AG04449 (cell line): ENCODE results near the gene PPARA.

Experiments
- CTCF ChIA-PET: fragments of 350-600 bp; formaldehyde crosslinking; extraction: SDS; loops from one replicate; lab custom pipeline; 2021; ENCODE audit warnings: antibody characterized with exemption; lab: Yijun Ruan, JAX
- POLR2A ChIA-PET: fragments of 400-600, 350-600 bp; formaldehyde crosslinking; extraction: SDS; loops from one replicate; lab custom pipeline; 2020; ENCODE audit warnings: antibody characterized with exemption, inconsistent platforms; lab: Yijun Ruan, JAX
- DNase-seq: peaks from one replicate; pipeline ENCODE4 v3.0.0-alpha.2; 2010; ENCODE audit warnings: low read depth, low spot score
- H3K4me3 ChIP-seq: 2 replicates; pipeline ENCODE4 v1.5.1; 2011; ENCODE audit warnings: low read depth, mild to moderate bottlenecking, control low read depth, low read length
- TF ChIP-seq, protein P1 (sequence below): IDR thresholded peaks from one replicate; pipeline ENCODE4 v1.5.1; 2011; ENCODE audit warnings: mild to moderate bottlenecking, moderate library complexity, low read length, control low read depth, inconsistent platforms; ENCODE audit not compliant: insufficient read depth; ENCODE audit errors: missing control alignments

The PPARA gene

DNA sequence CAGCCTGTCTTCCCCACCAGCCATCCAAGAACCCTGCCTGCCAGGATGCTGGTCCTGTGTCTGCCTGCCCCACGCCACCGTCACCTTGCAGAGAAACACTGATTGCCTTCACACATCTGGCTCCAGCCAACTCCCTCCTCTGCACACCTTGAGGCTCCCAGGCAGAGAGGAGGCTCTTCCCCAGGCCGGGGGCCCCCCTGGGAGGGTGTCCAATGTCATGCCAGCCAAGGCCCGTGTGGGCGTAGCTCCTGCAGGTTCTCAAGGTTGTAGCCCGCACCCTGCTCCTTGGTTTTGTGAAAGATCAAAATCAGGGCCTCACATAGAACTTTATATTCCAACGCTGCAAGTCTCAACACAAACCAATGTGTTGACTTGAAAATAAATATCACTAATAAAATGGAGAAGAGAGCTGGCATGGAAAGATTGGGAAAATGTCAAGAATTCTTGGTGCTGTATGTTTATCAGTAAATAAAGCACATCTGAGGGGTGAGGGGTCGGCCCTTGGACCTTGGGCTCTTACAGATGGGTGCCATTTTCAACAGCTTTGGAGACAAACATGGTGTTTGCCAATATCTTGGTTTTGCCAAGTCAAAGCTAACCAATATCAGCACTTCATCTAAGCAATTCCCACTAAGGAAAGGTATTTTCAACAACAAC, 6.7 kb upstream of the PPARA start:
- DNase-seq, result no peak
- TF ChIP-seq, protein P1, sequence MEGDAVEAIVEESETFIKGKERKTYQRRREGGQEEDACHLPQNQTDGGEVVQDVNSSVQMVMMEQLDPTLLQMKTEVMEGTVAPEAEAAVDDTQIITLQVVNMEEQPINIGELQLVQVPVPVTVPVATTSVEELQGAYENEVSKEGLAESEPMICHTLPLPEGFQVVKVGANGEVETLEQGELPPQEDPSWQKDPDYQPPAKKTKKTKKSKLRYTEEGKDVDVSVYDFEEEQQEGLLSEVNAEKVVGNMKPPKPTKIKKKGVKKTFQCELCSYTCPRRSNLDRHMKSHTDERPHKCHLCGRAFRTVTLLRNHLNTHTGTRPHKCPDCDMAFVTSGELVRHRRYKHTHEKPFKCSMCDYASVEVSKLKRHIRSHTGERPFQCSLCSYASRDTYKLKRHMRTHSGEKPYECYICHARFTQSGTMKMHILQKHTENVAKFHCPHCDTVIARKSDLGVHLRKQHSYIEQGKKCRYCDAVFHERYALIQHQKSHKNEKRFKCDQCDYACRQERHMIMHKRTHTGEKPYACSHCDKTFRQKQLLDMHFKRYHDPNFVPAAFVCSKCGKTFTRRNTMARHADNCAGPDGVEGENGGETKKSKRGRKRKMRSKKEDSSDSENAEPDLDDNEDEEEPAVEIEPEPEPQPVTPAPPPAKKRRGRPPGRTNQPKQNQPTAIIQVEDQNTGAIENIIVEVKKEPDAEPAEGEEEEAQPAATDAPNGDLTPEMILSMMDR, result no peak
- CTCF ChIA-PET, result interaction anchor here (1.1 to 1.5 kb wide), 4 partner anchors 9 to 420 kb away, joined by 3 read pairs; no protein-coding TSS in a partner anchor
- H3K4me3 ChIP-seq, result no peak overlapping the region
- POLR2A ChIA-PET, result no interaction called here

DNA sequence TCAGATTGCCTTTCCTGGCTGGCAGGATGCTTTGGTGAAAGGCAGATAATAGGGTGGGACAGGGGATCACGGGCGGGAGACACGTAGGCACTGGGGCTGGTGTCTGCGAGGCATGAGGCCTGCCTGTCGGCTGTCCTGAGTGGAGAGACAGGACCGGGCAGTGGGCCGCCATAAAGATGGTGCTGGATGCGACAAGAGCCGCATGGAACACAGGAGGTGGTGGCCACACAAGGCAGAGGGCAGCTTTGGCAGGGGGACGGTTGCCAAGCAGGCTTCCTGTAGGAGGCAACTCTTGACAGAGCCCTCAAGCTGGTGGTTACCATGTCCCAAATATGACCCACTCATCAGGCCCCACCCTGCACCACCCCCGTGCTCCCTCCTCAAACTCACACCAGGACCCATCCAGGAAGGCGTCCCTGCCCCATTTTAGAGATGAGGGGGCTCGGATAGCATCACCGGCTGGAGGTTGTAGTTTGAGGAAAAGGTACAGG, 4.9 kb upstream of the PPARA start:
- DNase-seq, result no peak
- ChIA-PET CTCF (interaction anchor here (1.0 kb wide), 1 partner anchor 139 kb away, joined by 3 read pairs; no protein-coding TSS in a partner anchor), POLR2A (no interaction called here)
- H3K4me3 ChIP-seq, result no peak overlapping the region
- TF ChIP-seq, protein P1, result no peak

DNA sequence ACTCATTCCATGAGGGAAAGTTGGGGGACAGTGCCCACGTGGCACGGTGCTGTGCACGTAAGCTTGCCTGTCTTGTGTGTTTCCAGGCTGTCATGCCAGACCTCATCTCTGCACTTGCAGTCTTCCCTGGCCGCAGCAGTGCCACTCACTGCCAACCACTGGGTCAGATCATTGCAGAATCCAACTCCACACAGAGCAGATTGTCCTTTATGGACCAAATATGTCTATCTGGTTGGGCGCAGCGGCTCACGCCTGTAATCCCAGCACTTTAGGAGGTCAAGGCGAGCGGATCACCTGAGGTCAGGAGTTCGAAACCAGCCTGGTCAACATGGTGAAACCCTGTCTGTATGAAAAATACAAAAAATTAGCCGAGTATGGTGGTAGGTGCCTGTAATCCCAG, 4.4 kb upstream of the PPARA start:
- POLR2A ChIA-PET, result no interaction called here
- CTCF ChIA-PET, result interaction anchor here (1.0 to 1.2 kb wide), 2 partner anchors 87 to 140 kb away, joined by 3 read pairs; no protein-coding TSS in a partner anchor
- H3K4me3 ChIP-seq, result no peak overlapping the region
- DNase-seq, result no peak
- TF ChIP-seq, protein P1, result no peak

DNA sequence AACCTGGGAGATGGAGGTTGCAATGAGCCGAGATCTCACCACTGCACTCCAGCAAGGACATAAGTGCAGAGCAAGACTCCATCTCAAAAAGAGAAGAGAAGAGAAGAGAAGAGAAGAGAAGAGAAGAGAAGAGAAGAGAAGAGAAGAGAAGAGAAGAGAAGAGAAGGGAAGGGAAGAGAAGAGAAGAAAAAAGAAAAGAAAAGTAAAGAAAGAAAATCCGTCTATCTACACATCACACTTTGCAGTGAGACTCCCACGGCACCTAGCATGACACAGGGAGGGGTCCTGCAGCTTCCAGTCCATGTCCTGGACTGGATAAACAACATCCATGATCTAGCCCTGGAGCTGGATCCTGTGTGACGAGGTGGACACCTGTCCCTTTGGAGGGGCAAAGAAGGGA, 4.0 kb upstream of the PPARA start:
- CTCF ChIA-PET, result interaction anchor here (1.0 to 2.4 kb wide), 4 partner anchors 87 to 140 kb away, joined by 3 to 10 read pairs (median 5); no protein-coding TSS in a partner anchor
- DNase-seq, result no peak
- no peak overlapping the region for H3K4me3 ChIP-seq
- POLR2A ChIA-PET, result no interaction called here
- TF ChIP-seq, protein P1, result no peak

DNA sequence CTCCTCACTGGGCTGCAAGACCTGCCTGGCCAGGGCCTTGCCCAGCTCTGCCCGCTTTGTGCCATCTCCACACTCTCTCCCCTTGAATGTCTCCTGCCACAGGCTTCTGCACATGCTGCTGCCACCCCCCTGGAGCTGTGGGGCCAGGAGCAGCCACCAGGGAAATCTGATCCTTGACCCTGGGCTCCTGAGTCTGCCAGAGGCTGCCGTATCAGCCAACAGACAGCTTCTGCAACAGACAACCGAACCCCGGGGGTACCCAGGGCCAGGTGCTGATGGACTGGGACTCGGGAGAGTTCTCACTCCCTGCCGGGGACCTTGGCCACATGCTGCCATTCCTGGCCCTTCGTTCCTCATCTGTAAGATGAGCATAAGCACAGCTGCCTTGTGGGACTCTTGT, 3.3 kb upstream of the PPARA start:
- POLR2A ChIA-PET, result interaction anchor here (0.6 to 0.7 kb wide), 2 partner anchors 119 to 149 kb away, joined by 3 read pairs; no protein-coding TSS in a partner anchor
- TF ChIP-seq, protein P1, result no peak
- CTCF ChIA-PET, result interaction anchor here (0.9 to 2.4 kb wide), 4 partner anchors 25 to 141 kb away, joined by 3 to 10 read pairs (median 6); no protein-coding TSS in a partner anchor
- H3K4me3 ChIP-seq, result no peak overlapping the region
- DNase-seq, result no peak
